DOHH2 (cell line): ENCODE results near the gene SLC35F6.

ENCODE experiments used
- CTCF ChIP-seq: fragments of 200-600 bp; sonication (generic); IDR thresholded peaks from one replicate; pipeline ENCODE4 v1.5.1; 2014; ENCODE audit warnings: antibody characterized with exemption, mild to moderate bottlenecking, low read depth, low read length; ENCODE audit not compliant: poor library complexity, severe bottlenecking
- EZH2phosphoT487 ChIP-seq: fragments of 200-600 bp; sonication (generic); IDR thresholded peaks from 2 replicates; pipeline ENCODE4 v1.6.1; 2017; ENCODE audit warnings: borderline replicate concordance, mild to moderate bottlenecking, antibody characterized with exemption, low read length, moderate library complexity, mixed read lengths

- no peak for TF ChIP-seq CTCF
- no peak for TF ChIP-seq EZH2phosphoT487
Observed at GRCh38 chr2:26724784-26725520, 39.1 kb upstream of the SLC35F6 start.
